Panc1 (cell line): Measurements from ENCODE around the gene BCR. TPM values are rescaled to one million over a fixed set of nuclear protein-coding genes. Genes with fewer than 3 reads are reported as not detected.

Experiments used
- ATAC-seq: fragments of 200-7000 bp; cut with Tn5 transposase; 2 replicates; pipeline ENCODE4 v1.9.1; 2020; ENCODE audit warnings: mild to moderate bottlenecking, moderate library complexity
- BruUV-seq: library from RNA; stranded (reverse); fragments of 400-500 nt; replicated peaks from 2 replicates; lab custom pipeline; 2021; lab: Mats Ljungman, UMichigan
- CTCF ChIA-PET: fragments of 300-600 bp; sonication (Branson Sonifier 250); formaldehyde crosslinking; loops from one replicate; lab custom pipeline; 2022; ENCODE audit warnings: antibody characterized with exemption; lab: Charles Lee
- POLR2A ChIA-PET: fragments of 300-600 bp; sonication (Branson Sonifier 250); formaldehyde crosslinking; loops from one replicate; lab custom pipeline; 2022; ENCODE audit warnings: antibody characterized with exemption; lab: Charles Lee
- DNase-seq: peaks from one replicate; pipeline ENCODE4 v3.0.0-alpha.2; 2010; ENCODE audit warnings: low read depth, low spot score
- H3K27ac ChIP-seq: 2 replicates; pipeline ENCODE4 v1.5.1; 2011; ENCODE audit warnings: mild to moderate bottlenecking, low read length, inconsistent platforms
- H3K27me3 ChIP-seq: fragments of 200-500 bp; sonication (Bioruptor generic); 2 replicates; pipeline ENCODE4 v1.6.0; 2014; ENCODE audit warnings: low read length, inconsistent platforms; ENCODE audit not compliant: control insufficient read depth, insufficient read depth
- H3K36me3 ChIP-seq: fragments of 200-500 bp; sonication (Bioruptor generic); 2 replicates; pipeline ENCODE4 v1.5.1; 2014; ENCODE audit warnings: inconsistent platforms, mild to moderate bottlenecking, low read length, moderate library complexity; ENCODE audit not compliant: control insufficient read depth, insufficient read depth
- H3K4me1 ChIP-seq: 2 replicates; pipeline ENCODE4 v1.5.1; 2011; ENCODE audit warnings: inconsistent platforms, mild to moderate bottlenecking, low read length, moderate library complexity; ENCODE audit not compliant: control insufficient read depth, insufficient read depth
- H3K4me3 ChIP-seq, 2 experiments: 2 replicates each; pipeline ENCODE4 v1.5.1; 2011 to 2012; ENCODE audit warnings: low read depth in 2 of 2, low read length in 2 of 2, mild to moderate bottlenecking in 2 of 2, inconsistent platforms in 1 of 2, moderate library complexity in 1 of 2
- H3K9me3 ChIP-seq: fragments of 200-500 bp; sonication (Bioruptor generic); 2 replicates; pipeline ENCODE4 v1.5.1; 2014; ENCODE audit warnings: low read depth, mild to moderate bottlenecking, inconsistent platforms, low read length, moderate library complexity; ENCODE audit not compliant: control insufficient read depth, insufficient read depth
- CTCF ChIP-seq: fragments of 450-650 bp; IDR thresholded peaks from 2 replicates; pipeline ENCODE4 v1.5.1; 2017; ENCODE audit warnings: mild to moderate bottlenecking
- POLR2AphosphoS5 ChIP-seq: IDR thresholded peaks from 2 replicates; pipeline ENCODE4 v1.6.1; 2012; ENCODE audit warnings: mild to moderate bottlenecking, low read depth, low read length, moderate library complexity
- REST ChIP-seq, 2 experiments: IDR thresholded peaks; 2 replicates each; pipeline ENCODE4 v1.6.1; 2011 to 2012; ENCODE audit warnings: low read depth in 2 of 2, control low read depth in 1 of 2, low read length in 1 of 2, mild to moderate bottlenecking in 1 of 2, moderate library complexity in 1 of 2; ENCODE audit not compliant: insufficient read depth in 1 of 2
- SIN3A ChIP-seq: IDR thresholded peaks from 2 replicates; pipeline ENCODE4 v1.6.1; 2012; ENCODE audit warnings: low read depth, mild to moderate bottlenecking, low read length, moderate library complexity, borderline replicate concordance; ENCODE audit not compliant: insufficient read depth
- TCF7L2 ChIP-seq: IDR thresholded peaks from 2 replicates; pipeline ENCODE4 v1.6.1; 2011; ENCODE audit warnings: mild to moderate bottlenecking, low read depth, low read length, inconsistent platforms
- in situ Hi-C: cut with HindIII; loops from 2 replicates; pipeline ENCODE4 v1.10.0; 2016; ENCODE audit warnings: low sequenced_read_pairs, low pct_unique_long_range_greater_than_20kb
- intact Hi-C: fragments of 100-400 bp; cut with micrococcal nuclease; formaldehyde crosslinking; loops from one replicate; pipeline ENCODE4 v1.10.0; 2022; ENCODE audit not compliant: unreplicated experiment
- total RNA-seq: library from RNA; stranded (reverse); gene quantifications from one replicate; pipeline ENCODE4 v1.2.1, GENCODE V29; 2021; ENCODE audit not compliant: unreplicated experiment

The BCR gene
- total RNA-seq, 1 experiment from 2014 or later = 32.1 TPM

- TF ChIP-seq CTCF (no peak), SIN3A (no peak), REST (IDR thresholded peaks at IDR 0.05; ENCODE audit: insufficient read depth in 1 of 2, low read depth in 2 of 2, low read length in 1 of 2) (no peak), TCF7L2 (no peak), POLR2AphosphoS5 (no peak)
- intact Hi-C loops = no loop called here
- Histone ChIP-seq H3K27me3 (no peaks in the 10 kb centered on the region), H3K4me1 (no peaks in the 10 kb centered on the region), H3K9me3 (no peaks in the 10 kb centered on the region), H3K27ac (no peak overlapping the region), H3K4me3 (no peak overlapping the region), H3K36me3 (no peaks in the 10 kb centered on the region)
- no peak for DNase-seq
- ChIA-PET POLR2A (no interaction called here), CTCF (no interaction called here)
- no TSS peak for BruUV-seq
- no peak for ATAC-seq
- in situ Hi-C loops = no loop called here
Measured at GRCh38 chr22:23235425-23235824, 55.1 kb downstream of the BCR start.

- H3K36me3 ChIP-seq = no peaks in the 10 kb centered on the region
- no peaks in the 10 kb centered on the region for H3K4me1 ChIP-seq
- H3K27me3 ChIP-seq = no peaks in the 10 kb centered on the region
- no peaks in the 10 kb centered on the region for H3K9me3 ChIP-seq
- DNase-seq = no peak
- ChIA-PET POLR2A (no interaction called here), CTCF (no interaction called here)
- TF ChIP-seq CTCF (no peak), REST (IDR thresholded peaks at IDR 0.05; ENCODE audit: insufficient read depth in 1 of 2, low read depth in 2 of 2, low read length in 1 of 2) (no peak), TCF7L2 (no peak), POLR2AphosphoS5 (no peak), SIN3A (no peak)
- H3K4me3 ChIP-seq = no peak overlapping the region
- H3K27ac ChIP-seq = no peak overlapping the region
- ATAC-seq = no peak
- in situ Hi-C loops = no loop called here
- BruUV-seq = no TSS peak
- intact Hi-C loops = loop anchor here (2.0 kb wide), 1 partner anchor 19 kb away; no protein-coding TSS in a partner anchor
Measured at GRCh38 chr22:23236026-23236425, 55.7 kb downstream of the BCR start.
